ENCODE measurements around the gene NEURL1.
"Not testable (repeated sequence)": the region's sequence is repeated elsewhere in the genome, so short reads cannot be mapped to it uniquely, and the experiment has no call there.

NEURL1 gene

GRCh38 chr10:103497161-103497915 lies 3.8 kb downstream of the NEURL1 start:
- no peak overlapping the region for H3K9ac ChIP-seq (ENCODE audit: insufficient read length, low read depth)
- H3K4me1 ChIP-seq (ENCODE audit: insufficient read depth, insufficient read length) = peaks cover 13% of the 10 kb centered on the region

GRCh38 chr10:103498936-103499638 lies 5.6 kb downstream of the NEURL1 start:
- no peak overlapping the region for H3K9ac ChIP-seq (ENCODE audit: insufficient read length, low read depth)
- no peak overlapping the region for H3K4me3 ChIP-seq (ENCODE audit: insufficient read length, low read depth)
- TF ChIP-seq SUZ12 (IDR thresholded peaks at IDR 0.05; ENCODE audit: extremely low read depth, insufficient read depth, insufficient read length) (no peak), ZNF274 (IDR thresholded peaks at IDR 0.05; ENCODE audit: low read depth, low read length) (no peak), YY1 (IDR thresholded peaks at IDR 0.05; ENCODE audit: insufficient read depth, insufficient read length) (no peak)
- peaks cover 13% of the 10 kb centered on the region for H3K4me1 ChIP-seq (ENCODE audit: insufficient read depth, insufficient read length)
- peaks cover 28% of the 10 kb centered on the region for H3K27me3 ChIP-seq (ENCODE audit: insufficient read depth, insufficient read length)
- no peaks in the 10 kb centered on the region for H3K36me3 ChIP-seq (ENCODE audit: insufficient read depth, insufficient read length, low read length)
- H3K9me3 ChIP-seq (ENCODE audit: insufficient read depth, low read length) = no peaks in the 10 kb centered on the region
- no peak for DNase-seq (ENCODE audit: low read depth, low spot score)

More at GRCh38 chr10:103497161-103497915, 3.8 kb downstream of the NEURL1 start:
- TF ChIP-seq ZNF274 (IDR thresholded peaks at IDR 0.05; ENCODE audit: low read depth, low read length) (no peak), YY1 (IDR thresholded peaks at IDR 0.05; ENCODE audit: insufficient read depth, insufficient read length) (no peak), SUZ12 (IDR thresholded peaks at IDR 0.05; ENCODE audit: extremely low read depth, insufficient read depth, insufficient read length) (no peak)
- peaks cover 41% of the 10 kb centered on the region for H3K27me3 ChIP-seq (ENCODE audit: insufficient read depth, insufficient read length)
- H3K9me3 ChIP-seq (ENCODE audit: insufficient read depth, low read length) = no peaks in the 10 kb centered on the region
- no peak overlapping the region for H3K4me3 ChIP-seq (ENCODE audit: insufficient read length, low read depth)
- H3K36me3 ChIP-seq (ENCODE audit: insufficient read depth, insufficient read length, low read length) = no peaks in the 10 kb centered on the region
- no peak for DNase-seq (ENCODE audit: low read depth, low spot score)

GRCh38 chr10:103499881-103500280 lies 6.4 kb downstream of the NEURL1 start:
- Histone ChIP-seq H3K4me1 (ENCODE audit: insufficient read depth, insufficient read length) (peaks cover 8% of the 10 kb centered on the region), H3K9me3 (ENCODE audit: insufficient read depth, low read length) (no peaks in the 10 kb centered on the region), H3K9ac (ENCODE audit: insufficient read length, low read depth) (no peak overlapping the region), H3K36me3 (ENCODE audit: insufficient read depth, insufficient read length, low read length) (no peaks in the 10 kb centered on the region), H3K4me3 (ENCODE audit: insufficient read length, low read depth) (no peak overlapping the region), H3K27me3 (ENCODE audit: insufficient read depth, insufficient read length) (peaks cover 20% of the 10 kb centered on the region)
- DNase-seq (ENCODE audit: low read depth, low spot score) = peak; percentile 42
- TF ChIP-seq YY1 (IDR thresholded peaks at IDR 0.05; ENCODE audit: insufficient read depth, insufficient read length) = no peak
- no peak for TF ChIP-seq ZNF274 (IDR thresholded peaks at IDR 0.05; ENCODE audit: low read depth, low read length)
- no peak for TF ChIP-seq SUZ12 (IDR thresholded peaks at IDR 0.05; ENCODE audit: extremely low read depth, insufficient read depth, insufficient read length)

- H3K4me1 ChIP-seq (ENCODE audit: insufficient read depth, insufficient read length) = peaks cover 8% of the 10 kb centered on the region
- no peaks in the 10 kb centered on the region for H3K9me3 ChIP-seq (ENCODE audit: insufficient read depth, low read length)
- H3K9ac ChIP-seq (ENCODE audit: insufficient read length, low read depth) = peak overlapping the region; percentile 12
- H3K36me3 ChIP-seq (ENCODE audit: insufficient read depth, insufficient read length, low read length) = no peaks in the 10 kb centered on the region
- H3K4me3 ChIP-seq (ENCODE audit: insufficient read length, low read depth) = no peak overlapping the region
- peaks cover 14% of the 10 kb centered on the region for H3K27me3 ChIP-seq (ENCODE audit: insufficient read depth, insufficient read length)
- DNase-seq (ENCODE audit: low read depth, low spot score) = no peak
- TF ChIP-seq SUZ12 (IDR thresholded peaks at IDR 0.05; ENCODE audit: extremely low read depth, insufficient read depth, insufficient read length) = no peak
- no peak for TF ChIP-seq ZNF274 (IDR thresholded peaks at IDR 0.05; ENCODE audit: low read depth, low read length)
- no peak for TF ChIP-seq YY1 (IDR thresholded peaks at IDR 0.05; ENCODE audit: insufficient read depth, insufficient read length)
These were observed 7.0 kb downstream of the NEURL1 start for GRCh38 chr10:103500481-103500880.

GRCh38 chr10:103501186-103501585 lies 7.7 kb downstream of the NEURL1 start:
- TF ChIP-seq ZNF274 (IDR thresholded peaks at IDR 0.05; ENCODE audit: low read depth, low read length) (no peak), SUZ12 (IDR thresholded peaks at IDR 0.05; ENCODE audit: extremely low read depth, insufficient read depth, insufficient read length) (no peak), YY1 (IDR thresholded peaks at IDR 0.05; ENCODE audit: insufficient read depth, insufficient read length) (no peak)
- H3K4me1 ChIP-seq (ENCODE audit: insufficient read depth, insufficient read length) = peaks cover 10% of the 10 kb centered on the region
- H3K27me3 ChIP-seq (ENCODE audit: insufficient read depth, insufficient read length) = peaks cover 7% of the 10 kb centered on the region
- no peaks in the 10 kb centered on the region for H3K9me3 ChIP-seq (ENCODE audit: insufficient read depth, low read length)
- H3K4me3 ChIP-seq (ENCODE audit: insufficient read length, low read depth) = no peak overlapping the region
- H3K36me3 ChIP-seq (ENCODE audit: insufficient read depth, insufficient read length, low read length) = no peaks in the 10 kb centered on the region
- no peak overlapping the region for H3K9ac ChIP-seq (ENCODE audit: insufficient read length, low read depth)
- no peak for DNase-seq (ENCODE audit: low read depth, low spot score)

- no peak for TF ChIP-seq SUZ12 (IDR thresholded peaks at IDR 0.05; ENCODE audit: extremely low read depth, insufficient read depth, insufficient read length)
- TF ChIP-seq ZNF274 (IDR thresholded peaks at IDR 0.05; ENCODE audit: low read depth, low read length) = no peak
- TF ChIP-seq YY1 (IDR thresholded peaks at IDR 0.05; ENCODE audit: insufficient read depth, insufficient read length) = no peak
- H3K36me3 ChIP-seq (ENCODE audit: insufficient read depth, insufficient read length, low read length) = no peaks in the 10 kb centered on the region
- peaks cover 13% of the 10 kb centered on the region for H3K4me1 ChIP-seq (ENCODE audit: insufficient read depth, insufficient read length)
- H3K9ac ChIP-seq (ENCODE audit: insufficient read length, low read depth) = no peak overlapping the region
- H3K9me3 ChIP-seq (ENCODE audit: insufficient read depth, low read length) = no peaks in the 10 kb centered on the region
- no peaks in the 10 kb centered on the region for H3K27me3 ChIP-seq (ENCODE audit: insufficient read depth, insufficient read length)
- no peak for DNase-seq (ENCODE audit: low read depth, low spot score)
- H3K4me3 ChIP-seq (ENCODE audit: insufficient read length, low read depth) = no peak overlapping the region
These were observed 9.6 kb downstream of the NEURL1 start for GRCh38 chr10:103502849-103503660.

- not testable (repeated sequence) for H3K27me3 ChIP-seq (ENCODE audit: insufficient read depth, insufficient read length); H3K36me3 ChIP-seq (ENCODE audit: insufficient read depth, insufficient read length, low read length); H3K9me3 ChIP-seq (ENCODE audit: insufficient read depth, low read length); H3K4me3 ChIP-seq (ENCODE audit: insufficient read length, low read depth); H3K9ac ChIP-seq (ENCODE audit: insufficient read length, low read depth); DNase-seq (ENCODE audit: low read depth, low spot score)
- H3K4me1 ChIP-seq (ENCODE audit: insufficient read depth, insufficient read length) = peaks cover 13% of the 10 kb centered on the region
These were observed 10.3 kb downstream of the NEURL1 start for GRCh38 chr10:103503777-103504176.
